NCI-H226 (cell line): Measurements from ENCODE around the gene TSHZ1.

Experiments
- DNase-seq: peaks from one replicate; pipeline ENCODE4 v3.0.0-alpha.2; 2015

TSHZ1 gene

DNA sequence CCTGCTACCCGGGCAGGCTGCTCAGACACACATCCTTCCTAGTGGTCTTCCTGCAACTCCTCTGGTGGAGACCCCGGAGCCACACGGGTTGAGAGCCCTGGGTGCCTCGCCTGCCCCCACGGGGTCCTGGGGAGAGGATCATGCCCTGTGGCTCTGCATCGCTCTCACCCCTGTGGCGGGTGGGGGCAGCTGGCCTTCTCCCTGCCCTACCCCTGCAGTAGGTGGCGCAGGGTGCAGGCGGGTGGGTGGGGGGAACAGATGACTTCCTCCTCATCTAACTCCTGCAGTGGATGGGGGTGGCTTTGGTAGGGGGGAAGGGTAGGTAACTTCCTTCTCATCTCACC is 38.5 kb downstream of the TSHZ1 start:
- no peak for DNase-seq

GRCh38 chr18:75249672-75250470 is 39.3 kb downstream of the TSHZ1 start:
- DNase-seq, result no peak

DNA sequence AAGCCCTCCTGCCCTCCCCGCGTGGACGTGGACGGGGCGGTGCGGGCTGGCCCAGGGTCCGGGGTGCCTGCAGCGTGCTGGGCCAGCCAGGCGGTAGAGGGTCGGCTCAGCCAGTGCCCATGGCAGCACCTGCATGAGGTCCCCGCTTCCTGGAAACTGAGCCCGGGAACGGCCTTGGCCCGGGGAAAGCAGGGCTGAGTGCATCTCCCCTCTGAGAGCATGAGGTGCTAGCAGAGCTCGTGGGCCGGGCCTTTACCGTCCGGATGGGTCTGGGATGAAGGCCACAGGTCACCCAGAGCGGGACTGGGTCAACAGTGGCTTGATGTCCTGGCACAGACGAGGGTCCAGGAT is 39.8 kb downstream of the TSHZ1 start:
- no peak for DNase-seq

DNA sequence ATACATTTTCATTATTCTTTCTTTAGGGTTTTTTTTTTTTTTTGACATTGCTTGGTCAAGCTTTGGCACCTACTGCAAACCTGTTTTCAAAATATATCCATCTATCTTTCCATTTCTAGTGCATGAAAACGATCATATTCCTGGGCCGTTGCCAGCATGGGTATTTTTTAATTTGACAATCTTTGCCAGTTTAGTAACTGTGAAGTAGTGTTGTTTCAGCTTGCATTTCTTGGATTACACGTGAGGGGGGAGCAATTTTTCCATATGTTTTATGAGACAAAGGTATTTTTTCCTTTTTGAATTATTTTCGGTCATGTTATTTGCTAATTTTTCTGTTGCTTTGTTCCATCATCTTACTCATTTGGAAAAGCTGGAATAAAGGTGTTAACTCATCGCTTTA is 40.9 kb downstream of the TSHZ1 start:
- no peak for DNase-seq

DNA sequence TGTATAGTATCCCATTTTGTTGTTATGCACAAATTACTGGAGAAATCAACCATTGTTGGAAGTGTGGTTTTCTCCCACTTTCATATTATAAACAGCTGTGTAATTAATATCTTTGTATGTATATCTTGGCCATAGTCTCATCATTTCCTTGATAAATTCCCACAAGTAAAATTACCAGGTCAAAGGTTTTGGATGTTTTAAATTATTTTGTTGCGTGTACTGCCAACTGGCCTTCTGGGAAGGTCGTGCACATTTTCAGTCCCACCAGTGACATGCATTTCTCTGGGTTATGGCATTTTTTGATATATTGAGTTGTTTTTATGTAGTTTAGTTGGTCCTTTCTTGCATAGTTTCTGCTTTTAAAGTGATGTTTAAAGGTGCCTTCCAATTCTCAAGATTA is 41.5 kb downstream of the TSHZ1 start:
- DNase-seq, result no peak

DNA sequence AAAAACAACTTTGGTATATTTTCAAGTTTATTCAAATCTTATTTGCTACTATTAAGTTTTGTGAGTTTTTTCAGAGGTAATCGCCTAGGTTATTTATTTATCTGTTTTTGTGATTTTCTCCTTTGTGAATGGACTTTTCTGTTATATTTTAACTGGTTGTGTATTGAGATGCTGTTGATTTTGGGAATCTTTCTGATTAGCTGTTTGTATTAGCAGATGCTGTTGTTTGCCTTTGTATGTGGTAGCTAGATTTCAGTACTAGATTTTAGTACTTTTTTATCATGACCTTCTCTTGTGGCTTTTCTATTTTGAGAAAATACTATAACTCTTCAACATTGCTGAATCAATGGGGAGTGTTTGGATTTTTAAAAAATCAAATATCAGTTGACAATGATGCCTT is 42.4 kb downstream of the TSHZ1 start:
- no peak for DNase-seq

- no peak for DNase-seq
These were observed 43.2 kb downstream of the TSHZ1 start for GRCh38 chr18:75253784-75254183.

GRCh38 chr18:75255094-75255493 is 44.5 kb downstream of the TSHZ1 start:
- no peak for DNase-seq

GRCh38 chr18:75256376-75256775 is 45.8 kb downstream of the TSHZ1 start:
- no peak for DNase-seq

DNA sequence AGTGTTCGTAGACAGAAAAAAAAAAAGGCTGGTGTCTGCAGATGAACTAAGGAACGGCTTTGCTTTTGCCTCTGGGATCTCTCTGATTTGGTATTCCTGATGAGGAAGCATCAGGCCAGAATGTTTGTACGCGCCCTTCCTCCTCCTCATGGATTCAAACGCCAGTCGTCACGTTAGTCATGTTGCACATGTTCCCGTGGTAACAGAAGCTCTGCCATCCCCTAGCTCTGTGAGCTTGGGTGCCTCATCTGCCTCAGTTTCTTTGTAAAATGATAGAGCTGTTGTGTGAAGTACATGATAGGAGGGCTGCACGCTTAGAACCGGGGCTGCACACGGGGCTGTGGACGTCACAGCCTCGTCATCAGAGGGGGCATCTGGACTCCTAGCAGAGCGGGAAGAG is 47.0 kb downstream of the TSHZ1 start:
- no peak for DNase-seq

DNA sequence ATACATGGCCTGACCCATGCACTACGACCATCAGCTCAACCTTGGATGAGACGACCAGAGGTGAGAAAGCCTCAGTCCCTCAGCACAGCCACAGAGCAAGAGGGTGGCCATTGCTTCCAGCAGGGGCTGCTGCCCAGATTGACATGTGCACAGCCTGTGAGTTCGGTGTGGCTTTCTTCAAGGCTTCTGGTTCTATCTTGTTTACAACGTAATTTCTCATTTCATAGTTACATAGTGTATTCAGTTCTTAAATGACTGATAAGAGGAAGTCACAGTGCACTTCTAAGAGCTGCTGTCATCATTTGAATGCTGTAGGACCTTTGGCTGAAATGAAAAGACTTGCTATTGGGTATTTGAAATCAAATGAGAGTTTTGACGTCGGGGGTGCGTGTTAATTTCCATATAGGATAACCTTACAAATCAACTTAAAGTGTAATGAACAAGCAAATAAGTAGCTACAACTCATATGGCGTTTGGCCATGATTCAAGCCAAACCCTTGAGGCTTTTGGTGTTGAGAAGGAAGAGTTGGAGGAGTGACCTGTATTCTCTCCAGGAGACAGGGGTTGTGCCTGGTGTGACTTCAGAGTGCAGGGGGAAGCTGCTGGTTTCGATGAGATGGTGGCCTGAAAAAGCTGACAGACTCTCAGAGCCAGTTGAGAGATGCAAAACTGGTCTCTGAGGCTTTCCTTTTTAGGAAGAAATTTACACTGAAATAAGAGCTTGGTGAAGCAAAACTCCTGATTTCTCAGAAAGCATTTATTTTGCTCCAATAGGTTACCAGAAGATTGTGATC is 51.0 kb downstream of the TSHZ1 start:
- no peak for DNase-seq

DNA sequence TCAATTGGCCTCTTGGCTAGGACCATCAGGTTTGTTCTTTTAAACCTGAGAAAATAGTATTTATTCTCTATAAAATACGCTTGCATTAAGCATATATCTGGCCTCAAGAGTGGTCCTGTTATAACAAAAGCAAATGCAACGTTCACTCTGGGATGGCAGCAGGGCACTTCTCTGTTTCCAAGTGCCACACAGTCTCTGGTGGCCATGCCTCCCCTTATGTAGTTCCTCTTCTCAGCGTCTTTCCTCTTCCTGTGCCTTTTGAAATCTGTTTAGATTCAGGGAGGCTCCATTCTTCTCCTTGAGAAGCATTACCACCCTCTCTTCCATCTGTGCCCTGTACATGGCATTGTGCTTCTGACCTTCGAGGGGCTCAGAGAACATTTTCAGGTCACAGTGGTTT is 51.9 kb downstream of the TSHZ1 start:
- no peak for DNase-seq

GRCh38 chr18:75264195-75264594 is 53.6 kb downstream of the TSHZ1 start:
- no peak for DNase-seq

DNA sequence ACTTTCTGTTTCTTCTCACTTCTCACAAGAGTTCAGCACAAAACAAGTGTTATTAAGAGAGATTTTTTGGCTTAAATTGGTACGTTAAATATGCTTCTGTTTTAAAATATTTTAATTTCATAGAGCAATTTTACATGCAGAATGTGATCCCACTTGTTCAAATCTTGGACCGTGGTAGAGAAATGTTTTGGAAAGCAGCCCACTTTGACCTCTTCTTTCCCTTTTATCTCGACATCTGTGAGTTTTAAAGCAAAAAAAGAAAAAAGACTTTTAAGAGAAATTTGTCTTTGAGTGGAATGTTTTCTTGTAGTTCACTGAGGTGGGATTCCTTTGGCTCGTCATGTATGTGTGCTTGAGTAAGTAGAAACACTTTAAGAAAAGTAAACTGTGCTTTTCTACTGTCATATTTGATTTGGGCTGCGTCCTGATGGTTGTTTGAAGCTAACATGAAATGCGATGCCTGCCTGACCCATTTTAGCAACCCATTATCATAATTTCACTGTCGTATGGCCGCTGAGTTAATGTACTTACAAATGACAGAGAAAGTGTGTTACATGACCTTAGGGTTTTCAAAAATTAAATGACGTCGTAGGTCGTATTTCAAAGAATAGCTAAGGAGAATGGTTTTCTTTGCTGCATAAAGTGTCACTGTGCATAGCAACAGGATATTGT is 54.5 kb downstream of the TSHZ1 start:
- DNase-seq, result no peak

DNA sequence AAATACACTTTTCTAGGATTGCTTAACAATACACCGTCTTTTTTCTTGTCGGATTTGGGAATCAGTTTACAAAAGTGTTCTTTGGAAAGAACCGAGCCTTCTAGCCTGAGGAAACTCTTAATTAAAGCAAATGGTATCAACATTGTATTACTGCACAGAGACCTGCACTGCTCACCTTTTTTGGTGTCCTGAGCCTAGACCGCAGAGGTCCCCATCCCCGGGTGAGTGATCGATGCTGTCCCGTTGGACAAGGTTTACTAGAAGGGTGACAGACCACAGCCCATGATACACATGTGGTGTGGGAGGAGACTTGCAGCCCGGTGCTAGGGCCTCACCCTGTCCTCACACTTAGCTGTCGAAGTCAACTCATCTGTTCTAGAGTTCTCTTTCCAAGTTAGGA is 55.3 kb downstream of the TSHZ1 start:
- DNase-seq, result no peak

DNA sequence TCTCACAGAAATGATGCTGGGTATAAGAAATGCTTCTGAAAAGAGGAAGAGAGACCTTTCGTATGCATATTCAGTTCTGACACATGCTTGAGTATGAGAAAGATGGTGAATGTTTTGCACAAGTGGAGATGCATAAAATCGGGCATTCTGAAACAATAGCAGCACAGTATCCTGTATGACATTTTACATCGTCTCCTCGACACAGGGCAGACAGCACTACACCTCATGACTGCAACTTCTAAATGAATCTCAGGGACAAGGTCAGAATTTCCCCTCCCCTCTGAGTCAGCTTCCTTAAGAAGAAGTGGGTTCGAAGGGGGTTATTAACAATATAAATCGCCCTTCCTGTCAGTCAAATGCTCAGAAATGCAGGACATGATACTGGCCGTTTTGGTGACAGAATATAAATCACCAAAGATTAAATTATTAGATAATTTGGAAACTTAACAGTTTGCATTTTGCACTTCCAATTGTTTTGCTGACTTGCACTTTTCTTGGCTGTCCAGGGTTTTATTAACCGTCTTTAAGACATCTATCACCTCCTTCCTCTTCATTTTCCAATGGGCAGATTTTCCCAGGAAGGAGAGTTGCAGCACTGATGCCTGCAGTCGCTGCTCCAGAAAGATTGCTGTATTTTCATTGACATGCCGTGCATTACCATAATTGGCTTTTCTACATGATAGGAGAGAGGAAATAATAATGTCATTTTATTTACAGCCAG is 57.2 kb downstream of the TSHZ1 start:
- no peak for DNase-seq

DNA sequence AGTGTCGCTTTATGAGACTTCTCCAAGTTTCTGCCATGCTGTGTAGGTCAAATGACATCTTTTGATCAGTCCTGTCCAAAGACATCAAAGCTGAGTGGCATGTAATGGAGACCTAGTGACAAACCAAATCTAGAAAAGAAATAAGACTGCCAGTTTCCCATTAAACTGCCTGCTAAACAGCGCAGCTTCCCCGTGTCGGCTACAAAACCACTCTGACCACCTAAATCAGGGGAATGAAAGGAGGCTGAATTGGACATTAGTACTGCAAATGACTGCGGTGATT is 57.7 kb downstream of the TSHZ1 start:
- no peak for DNase-seq

GRCh38 chr18:75269124-75269680 is 58.6 kb downstream of the TSHZ1 start:
- no peak for DNase-seq

GRCh38 chr18:75269696-75270095 is 59.1 kb downstream of the TSHZ1 start:
- DNase-seq, result no peak

DNA sequence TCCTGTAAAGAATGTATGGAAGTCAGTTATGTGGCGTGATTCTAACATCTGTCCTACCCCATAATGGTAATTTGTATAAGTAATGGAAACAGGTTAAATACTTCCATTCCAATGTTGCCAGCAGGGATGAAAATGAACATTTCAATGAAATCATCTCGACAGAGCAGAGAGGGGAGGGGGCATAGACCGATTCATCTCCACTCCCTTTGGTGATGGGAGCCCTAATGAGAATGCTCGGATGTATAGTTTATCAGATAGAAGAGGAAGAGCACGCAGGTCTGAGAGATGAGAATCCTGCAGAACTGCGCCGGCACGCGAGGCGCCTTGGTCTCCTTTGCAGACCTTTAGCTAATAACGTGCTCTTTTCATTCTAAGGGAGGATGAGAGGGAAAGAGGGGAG is 61.4 kb downstream of the TSHZ1 start:
- DNase-seq, result no peak

GRCh38 chr18:75273817-75274216 is 63.2 kb downstream of the TSHZ1 start:
- DNase-seq, result no peak

GRCh38 chr18:75275226-75275625 is 64.6 kb downstream of the TSHZ1 start:
- no peak for DNase-seq
